Right lobe of liver (tissue), 6 donors: ENCODE data around the gene PPM1H. TPM values are rescaled to one million over a fixed set of nuclear protein-coding genes. Genes with fewer than 3 reads are reported as not detected.
A peak's percentile ranks its signal among the peaks of the same experiment; 100 is the strongest.
"Not testable (repeated sequence)": the region's sequence is repeated elsewhere in the genome, so short reads cannot be mapped to it uniquely, and the experiment has no call there.

Experiments
- ATAC-seq, 4 donors: fragments of 200-7000 bp; cut with Tn5 transposase; one replicate each; pipeline ENCODE4 v1.9.1; 2020; ENCODE audit warnings: mild to moderate bottlenecking in 4 of 4, moderate library complexity in 4 of 4
- DNase-seq, 3 donors: peaks; one replicate each; pipeline ENCODE4 v3.0.0-alpha.2; 2020
- H3K27ac ChIP-seq, 3 donors: fragments of 200-600 bp; one replicate each; pipeline ENCODE4 v1.8.0; 2022
- H3K27me3 ChIP-seq, 2 donors: fragments of 200-600 bp; one replicate each; pipeline ENCODE4 v1.8.0; 2022
- H3K36me3 ChIP-seq, 4 donors: fragments of 200-600 bp; sonication (generic) in 1 of 4; one replicate each; pipeline versions ENCODE4 v1.5.1 to v1.8.0; 2017 to 2022; ENCODE audit warnings: control low read depth in 1 of 4
- H3K4me1 ChIP-seq, 4 donors: fragments of 200-600 bp; sonication (generic) in 1 of 4; one replicate each; pipeline versions ENCODE4 v1.5.1 to v1.8.0; 2017 to 2022; ENCODE audit warnings: control low read depth in 1 of 4
- H3K4me3 ChIP-seq, 3 donors: fragments of 200-600 bp; one replicate each; pipeline ENCODE4 v1.8.0; 2022
- H3K9me3 ChIP-seq, 4 donors: fragments of 200-600 bp; sonication (generic) in 1 of 4; one replicate each; pipeline versions ENCODE4 v1.5.1 to v1.8.0; 2017 to 2022; ENCODE audit warnings: control low read depth in 1 of 4
- POLR2A ChIP-seq: fragments of 450-650 bp; IDR thresholded peaks from one replicate; pipeline ENCODE4 v1.6.1; 2017; ENCODE audit warnings: antibody characterized with exemption, mild to moderate bottlenecking
- WGBS: methylation state at CpG from one replicate; pipeline ENCODE4 v1.1.6; 2018; ENCODE audit warnings: low coverage, low lambda C conversion rate; ENCODE audit not compliant: insufficient coverage; ENCODE audit errors: missing lambda C conversion rate; 5-methylcytosine and 5-hydroxymethylcytosine counted together
- intact Hi-C, 2 donors: fragments of 100-400 bp; cut with DNase I; formaldehyde crosslinking; loops; one replicate each; pipeline versions ENCODE4 v1.11.2 to v1.14.1; 2022
- total RNA-seq, 6 experiments: library from RNA; depleted of rRNA in 2 of 6; stranded (reverse); fragments of >200 nt in 2 of 6; fragmentation: NEBNext Ultra II Directional in 3 of 6; extraction: Animal tissue kit (Norgen Biotek cat#: 25700) in 3 of 6; gene quantifications; one replicate each; pipeline versions ENCODE4 v1.1.0 to v1.2.4, GENCODE V29; 2016 to 2023
- TF ChIP-seq, protein P1 (sequence below), 4 donors: fragments of 200-600 bp in 3 of 4; fragments of 450-650 bp in 1 of 4; IDR thresholded peaks; one replicate each; pipeline versions ENCODE4 v1.5.1 to v1.8.0; 2016 to 2022; ENCODE audit warnings: antibody characterized with exemption in 4 of 4, mild to moderate bottlenecking in 2 of 4
- donor health status: DM: no; HTN: yes; CAD: no.
- donor health status: DM: no; HTN: no; CAD: no.
- donor health status: DM: no; HTN: no; CAD: no.
- donor health status: DM: no; HTN: yes; CAD: no.
- donor health status: DM: no; HTN: yes; CAD: no.

Gene PPM1H
- total RNA-seq, 6 experiments from 2014 or later: 3.8 to 9.2 (median 6.5) TPM

- H3K36me3 ChIP-seq: no peaks in the 10 kb centered on the region
- intact Hi-C loops: no loop called here
- no peak for ATAC-seq
- no peak overlapping the region for H3K27ac ChIP-seq
- H3K9me3 ChIP-seq: no peaks in the 10 kb centered on the region
- TF ChIP-seq, protein P1, sequence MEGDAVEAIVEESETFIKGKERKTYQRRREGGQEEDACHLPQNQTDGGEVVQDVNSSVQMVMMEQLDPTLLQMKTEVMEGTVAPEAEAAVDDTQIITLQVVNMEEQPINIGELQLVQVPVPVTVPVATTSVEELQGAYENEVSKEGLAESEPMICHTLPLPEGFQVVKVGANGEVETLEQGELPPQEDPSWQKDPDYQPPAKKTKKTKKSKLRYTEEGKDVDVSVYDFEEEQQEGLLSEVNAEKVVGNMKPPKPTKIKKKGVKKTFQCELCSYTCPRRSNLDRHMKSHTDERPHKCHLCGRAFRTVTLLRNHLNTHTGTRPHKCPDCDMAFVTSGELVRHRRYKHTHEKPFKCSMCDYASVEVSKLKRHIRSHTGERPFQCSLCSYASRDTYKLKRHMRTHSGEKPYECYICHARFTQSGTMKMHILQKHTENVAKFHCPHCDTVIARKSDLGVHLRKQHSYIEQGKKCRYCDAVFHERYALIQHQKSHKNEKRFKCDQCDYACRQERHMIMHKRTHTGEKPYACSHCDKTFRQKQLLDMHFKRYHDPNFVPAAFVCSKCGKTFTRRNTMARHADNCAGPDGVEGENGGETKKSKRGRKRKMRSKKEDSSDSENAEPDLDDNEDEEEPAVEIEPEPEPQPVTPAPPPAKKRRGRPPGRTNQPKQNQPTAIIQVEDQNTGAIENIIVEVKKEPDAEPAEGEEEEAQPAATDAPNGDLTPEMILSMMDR (IDR thresholded peaks at IDR 0.05): no peak
- TF ChIP-seq POLR2A: no peak
- no peak overlapping the region for H3K4me3 ChIP-seq
- no peaks in the 10 kb centered on the region for H3K27me3 ChIP-seq
- no peak for DNase-seq
- WGBS: 93% methylated on average over 2 of the region's 2 CpGs
- no peaks in the 10 kb centered on the region for H3K4me1 ChIP-seq
Measured at GRCh38 chr12:62730649-62731048, 204.3 kb downstream of the PPM1H start.

GRCh38 chr12:62729579-62730544 is 205.1 kb downstream of the PPM1H start:
- DNase-seq, ATAC-seq, H3K4me1 ChIP-seq, H3K9me3 ChIP-seq, H3K36me3 ChIP-seq, H3K27me3 ChIP-seq, intact Hi-C loops, H3K27ac ChIP-seq, H3K4me3 ChIP-seq: not testable (repeated sequence)
- 85% methylated on average over 11 of the region's 13 CpGs for WGBS

DNA sequence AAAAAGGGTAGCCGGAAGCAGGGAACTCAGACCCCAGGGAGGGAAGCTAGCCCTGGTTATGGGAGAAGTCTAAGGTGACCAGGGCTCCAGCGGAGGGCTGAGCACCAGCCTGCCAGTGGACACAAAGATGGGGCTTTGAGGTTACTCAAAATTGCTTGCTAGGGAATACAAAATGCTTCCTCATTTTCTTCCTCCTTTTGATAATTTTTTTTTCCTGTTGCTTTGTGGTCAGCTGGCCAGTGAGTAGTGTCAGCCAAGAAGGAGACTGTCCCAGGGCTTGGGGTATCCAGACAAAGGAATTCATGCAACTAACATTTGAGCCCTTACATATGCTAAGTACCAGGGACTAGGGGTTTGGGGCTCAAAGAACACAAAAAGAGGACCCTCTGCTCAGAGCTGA is 206.2 kb downstream of the PPM1H start:
- no peaks in the 10 kb centered on the region for H3K4me1 ChIP-seq
- H3K27me3 ChIP-seq: no peaks in the 10 kb centered on the region
- ATAC-seq (peak in 2 of 4 donors; percentile 32 to 49), DNase-seq (no peak)
- intact Hi-C loops: no loop called here
- H3K9me3 ChIP-seq: no peaks in the 10 kb centered on the region
- no peaks in the 10 kb centered on the region for H3K36me3 ChIP-seq
- WGBS: 22% methylated on average over 1 of the region's 2 CpGs
- H3K4me3 ChIP-seq: no peak overlapping the region
- TF ChIP-seq, protein P1 (IDR thresholded peaks at IDR 0.05): no peak
- TF ChIP-seq POLR2A: no peak
- no peak overlapping the region for H3K27ac ChIP-seq

- WGBS: 86% methylated on average over 5 of the region's 6 CpGs
- Histone ChIP-seq H3K27ac (no peak overlapping the region), H3K36me3 (no peaks in the 10 kb centered on the region), H3K9me3 (no peaks in the 10 kb centered on the region), H3K4me3 (no peak overlapping the region), H3K27me3 (no peaks in the 10 kb centered on the region), H3K4me1 (no peaks in the 10 kb centered on the region)
- ATAC-seq (no peak), DNase-seq (no peak)
- intact Hi-C loops: no loop called here
- TF ChIP-seq POLR2A: no peak
- TF ChIP-seq, protein P1 (IDR thresholded peaks at IDR 0.05): no peak
Measured at GRCh38 chr12:62726471-62726980, 208.4 kb downstream of the PPM1H start.

- no peaks in the 10 kb centered on the region for H3K9me3 ChIP-seq
- intact Hi-C loops: no loop called here
- H3K4me3 ChIP-seq: no peak overlapping the region
- no peaks in the 10 kb centered on the region for H3K4me1 ChIP-seq
- no peaks in the 10 kb centered on the region for H3K27me3 ChIP-seq
- 78% methylated on average over 1 of the region's 1 CpG for WGBS
- no peaks in the 10 kb centered on the region for H3K36me3 ChIP-seq
- no peak for ATAC-seq
- DNase-seq: no peak
- TF ChIP-seq POLR2A: no peak
- TF ChIP-seq, protein P1 (IDR thresholded peaks at IDR 0.05): no peak
- H3K27ac ChIP-seq: no peak overlapping the region
Measured at GRCh38 chr12:62725781-62726180, 209.2 kb downstream of the PPM1H start.
